Esophagus muscularis mucosa (tissue), 4 donors: ENCODE measurements around the gene ANKS1A. TPM values are rescaled to one million over a fixed set of nuclear protein-coding genes. Genes with fewer than 3 reads are reported as not detected.

ENCODE experiments used
- DNase-seq: peaks from one replicate; pipeline ENCODE4 v3.0.0-alpha.2; 2017; ENCODE audit errors: extremely low spot score
- H3K27ac ChIP-seq, 4 donors: fragments of 200-600 bp; sonication (generic); replicated peaks in 1 of 4; 1 replicate in 3 of 4; 2 replicates in 1 of 4; pipeline ENCODE4 v1.5.1; 2016 to 2019; ENCODE audit warnings: mild to moderate bottlenecking in 1 of 4
- H3K27me3 ChIP-seq, 4 donors: fragments of 200-600 bp; sonication (generic); one replicate each; pipeline versions ENCODE4 v1.5.1 to v1.6.0; 2016 to 2019
- H3K36me3 ChIP-seq, 4 donors: fragments of 200-600 bp; sonication (generic); one replicate each; pipeline ENCODE4 v1.5.1; 2016 to 2019
- H3K4me1 ChIP-seq, 4 donors: fragments of 200-600 bp; sonication (generic); one replicate each; pipeline ENCODE4 v1.5.1; 2016 to 2019
- H3K4me3 ChIP-seq, 4 donors: fragments of 200-600 bp; sonication (generic); 1 replicate in 2 of 4; 2 replicates in 2 of 4; pipeline ENCODE4 v1.5.1; 2016 to 2019; ENCODE audit warnings: mild to moderate bottlenecking in 4 of 4, moderate library complexity in 1 of 4
- H3K9me3 ChIP-seq, 4 donors: fragments of 200-600 bp; sonication (generic); 1 replicate in 3 of 4; 2 replicates in 1 of 4; pipeline ENCODE4 v1.5.1; 2016 to 2019
- CTCF ChIP-seq, 3 experiments: fragments of 200-600 bp in 2 of 3; fragments of 450-650 bp in 1 of 3; sonication (generic) in 2 of 3; IDR thresholded peaks; one replicate each; pipeline ENCODE4 v1.5.1; 2017 to 2019; ENCODE audit warnings: antibody characterized with exemption in 3 of 3, mild to moderate bottlenecking in 2 of 3, moderate library complexity in 1 of 3
- EP300 ChIP-seq: sonication (generic); formaldehyde crosslinking; IDR thresholded peaks from one replicate; pipeline ENCODE4 v1.6.1; 2017; ENCODE audit warnings: antibody characterized with exemption
- POLR2A ChIP-seq: fragments of 450-650 bp; IDR thresholded peaks from one replicate; pipeline ENCODE4 v1.6.1; 2017; ENCODE audit warnings: antibody characterized with exemption, moderate library complexity, mild to moderate bottlenecking, low read depth
- POLR2AphosphoS5 ChIP-seq, 2 donors: sonication (generic); formaldehyde crosslinking; IDR thresholded peaks; one replicate each; pipeline ENCODE4 v1.6.1; 2017; ENCODE audit warnings: antibody characterized with exemption in 2 of 2
- WGBS: methylation state at CpG from one replicate; pipeline ENCODE4 v1.1.5; 2018; 5-methylcytosine and 5-hydroxymethylcytosine counted together
- intact Hi-C: fragments of 100-400 bp; cut with DNase I; formaldehyde crosslinking; loops from one replicate; pipeline ENCODE4 v1.15.1; 2023
- total RNA-seq, 4 donors: library from RNA; depleted of rRNA; stranded (reverse); fragments of >200 nt; gene quantifications; one replicate each; pipeline versions ENCODE4 v1.1.0 to v1.2.1, GENCODE V29; 2016

Gene ANKS1A
- total RNA-seq, 4 donors from 2014 or later: 68.3 to 132 (median 98.7) TPM

- Histone ChIP-seq H3K9me3 (no peaks in the 10 kb centered on the region), H3K27ac (peak overlapping the region; percentile 2 to 64 (median 54)), H3K4me1 (peaks cover 8 to 61% (median 46%) of the 10 kb centered on the region in 4 donors), H3K27me3 (no peaks in the 10 kb centered on the region), H3K4me3 (no peak overlapping the region), H3K36me3 (peaks cover 27 to 98% (median 86%) of the 10 kb centered on the region in 4 donors)
- WGBS: 95% methylated on average over 8 of the region's 10 CpGs
- intact Hi-C loops: no loop called here
- no peak for DNase-seq
- TF ChIP-seq CTCF (IDR thresholded peaks at IDR 0.05) (no peak), EP300 (no peak), POLR2A (no peak), POLR2AphosphoS5 (IDR thresholded peaks at IDR 0.05) (no peak)
Observed at GRCh38 chr6:35073211-35073610, 184.2 kb downstream of the ANKS1A start.

- H3K36me3 ChIP-seq: peaks cover 34 to 98% (median 90%) of the 10 kb centered on the region in 4 donors
- no peak for DNase-seq
- 88% methylated on average over 18 of the region's 20 CpGs for WGBS
Observed at GRCh38 chr6:35073766-35074471, 184.9 kb downstream of the ANKS1A start.

GRCh38 chr6:35076997-35077712, 188.1 kb downstream of the ANKS1A start:
- TF ChIP-seq POLR2AphosphoS5 (IDR thresholded peaks at IDR 0.05): no peak
- TF ChIP-seq EP300: no peak
- no peak for TF ChIP-seq POLR2A
- TF ChIP-seq CTCF (IDR thresholded peaks at IDR 0.05): no peak
- H3K36me3 ChIP-seq: peaks cover 62 to 100% (median 96%) of the 10 kb centered on the region in 4 donors
- H3K4me3 ChIP-seq: no peak overlapping the region
- H3K9me3 ChIP-seq: no peaks in the 10 kb centered on the region
- no peaks in the 10 kb centered on the region for H3K27me3 ChIP-seq
- 88% methylated on average over 17 of the region's 17 CpGs for WGBS
- no peak overlapping the region for H3K27ac ChIP-seq
- peaks cover 16 to 56% (median 49%) of the 10 kb centered on the region in 4 donors for H3K4me1 ChIP-seq
- DNase-seq: no peak
- intact Hi-C loops: no loop called here

More at GRCh38 chr6:35073766-35074471, 184.9 kb downstream of the ANKS1A start:
- Histone ChIP-seq H3K27me3 (no peaks in the 10 kb centered on the region), H3K9me3 (no peaks in the 10 kb centered on the region), H3K4me1 (peaks cover 8 to 54% (median 39%) of the 10 kb centered on the region in 4 donors), H3K4me3 (no peak overlapping the region), H3K27ac (peak overlapping the region in 2 of 4 donors; percentile 4 to 64)
- no peak for TF ChIP-seq EP300
- TF ChIP-seq POLR2A: no peak
- no peak for TF ChIP-seq POLR2AphosphoS5 (IDR thresholded peaks at IDR 0.05)
- TF ChIP-seq CTCF (IDR thresholded peaks at IDR 0.05): no peak
- intact Hi-C loops: no loop called here

DNA sequence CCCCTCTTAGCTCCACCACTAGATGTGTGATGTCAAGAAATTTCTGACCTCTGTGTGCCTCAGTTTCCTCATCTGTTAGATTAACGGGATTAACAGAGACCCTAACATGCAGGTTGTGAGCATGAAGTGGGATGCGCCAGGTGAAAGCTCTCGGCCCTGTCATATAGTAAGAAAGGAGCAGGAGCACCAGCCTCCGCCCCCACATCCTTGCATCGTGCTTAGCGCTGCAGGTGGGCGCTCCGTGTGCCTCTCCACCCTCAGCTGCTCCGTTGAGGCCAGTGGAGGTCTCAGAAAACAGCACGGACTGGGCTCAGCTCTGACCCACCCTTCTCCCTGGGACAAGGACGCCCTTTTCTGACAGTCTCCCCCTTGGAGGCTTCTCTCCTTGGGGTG, 188.7 kb downstream of the ANKS1A start:
- no peak overlapping the region for H3K4me3 ChIP-seq
- intact Hi-C loops: no loop called here
- no peaks in the 10 kb centered on the region for H3K9me3 ChIP-seq
- DNase-seq: no peak
- no peak for TF ChIP-seq POLR2A
- no peak for TF ChIP-seq EP300
- no peak for TF ChIP-seq POLR2AphosphoS5 (IDR thresholded peaks at IDR 0.05)
- no peak for TF ChIP-seq CTCF (IDR thresholded peaks at IDR 0.05)
- H3K36me3 ChIP-seq: peaks cover 62 to 100% (median 96%) of the 10 kb centered on the region in 4 donors
- 94% methylated on average over 8 of the region's 11 CpGs for WGBS
- H3K27ac ChIP-seq: no peak overlapping the region
- peaks cover 16 to 56% (median 49%) of the 10 kb centered on the region in 4 donors for H3K4me1 ChIP-seq
- no peaks in the 10 kb centered on the region for H3K27me3 ChIP-seq
